Endothelial cell (in vitro differentiated cells): Measurements from ENCODE around the gene PTPN12. TPM values are rescaled to one million over a fixed set of nuclear protein-coding genes. Genes with fewer than 3 reads are reported as not detected.
A peak's percentile ranks its signal among the peaks of the same experiment; 100 is the strongest.

Experiments used
- DNase-seq: peaks from one replicate; pipeline ENCODE4 v3.0.0; 2021; ENCODE audit warnings: low spot score
- H3K27ac Mint-ChIP-seq: one replicate; pipeline ENCODE4 v1.8.0; 2021; ENCODE audit warnings: mixed read lengths, inconsistent platforms; ENCODE audit not compliant: unreplicated experiment
- H3K27me3 Mint-ChIP-seq: one replicate; pipeline ENCODE4 v1.8.0; 2021; ENCODE audit warnings: mild to moderate bottlenecking, moderate library complexity, mixed read lengths, inconsistent platforms; ENCODE audit not compliant: unreplicated experiment
- H3K36me3 Mint-ChIP-seq: one replicate; pipeline ENCODE4 v1.8.0; 2021; ENCODE audit warnings: mild to moderate bottlenecking, low read depth, mixed read lengths, inconsistent platforms; ENCODE audit not compliant: unreplicated experiment
- H3K4me1 Mint-ChIP-seq: one replicate; pipeline ENCODE4 v1.8.0; 2021; ENCODE audit warnings: mild to moderate bottlenecking, mixed read lengths, inconsistent platforms; ENCODE audit not compliant: unreplicated experiment
- H3K4me3 Mint-ChIP-seq: one replicate; pipeline ENCODE4 v1.8.0; 2021; ENCODE audit warnings: mild to moderate bottlenecking, mixed read lengths, inconsistent platforms; ENCODE audit not compliant: unreplicated experiment
- H3K9me3 Mint-ChIP-seq: one replicate; pipeline ENCODE4 v1.8.0; 2021; ENCODE audit warnings: mixed read lengths, inconsistent platforms; ENCODE audit not compliant: unreplicated experiment
- total RNA-seq: library from RNA; stranded (reverse); fragmentation: NEBNext Ultra II Directional; extraction: Animal tissue kit (Norgen Biotek cat#: 25700); gene quantifications from one replicate; pipeline ENCODE4 v1.2.1, GENCODE V29; 2021; ENCODE audit not compliant: unreplicated experiment
- TF ChIP-seq, protein P1 (sequence below): fragments of 200-600 bp; sonication (generic); IDR thresholded peaks from one replicate; pipeline ENCODE4 v1.5.0; 2021; ENCODE audit warnings: antibody characterized with exemption; ENCODE audit not compliant: unreplicated experiment

PTPN12 gene
- total RNA-seq, 1 donor from 2014 or later = 186 TPM

GRCh38 chr7:77661816-77662215 is 124.7 kb downstream of the PTPN12 start:
- Mint-ChIP-seq H3K4me1 (no peaks in the 10 kb centered on the region), H3K36me3 (peaks cover 18% of the 10 kb centered on the region), H3K9me3 (no peaks in the 10 kb centered on the region), H3K27ac (no peak overlapping the region), H3K27me3 (peaks cover 3% of the 10 kb centered on the region), H3K4me3 (no peak overlapping the region)
- TF ChIP-seq, protein P1, sequence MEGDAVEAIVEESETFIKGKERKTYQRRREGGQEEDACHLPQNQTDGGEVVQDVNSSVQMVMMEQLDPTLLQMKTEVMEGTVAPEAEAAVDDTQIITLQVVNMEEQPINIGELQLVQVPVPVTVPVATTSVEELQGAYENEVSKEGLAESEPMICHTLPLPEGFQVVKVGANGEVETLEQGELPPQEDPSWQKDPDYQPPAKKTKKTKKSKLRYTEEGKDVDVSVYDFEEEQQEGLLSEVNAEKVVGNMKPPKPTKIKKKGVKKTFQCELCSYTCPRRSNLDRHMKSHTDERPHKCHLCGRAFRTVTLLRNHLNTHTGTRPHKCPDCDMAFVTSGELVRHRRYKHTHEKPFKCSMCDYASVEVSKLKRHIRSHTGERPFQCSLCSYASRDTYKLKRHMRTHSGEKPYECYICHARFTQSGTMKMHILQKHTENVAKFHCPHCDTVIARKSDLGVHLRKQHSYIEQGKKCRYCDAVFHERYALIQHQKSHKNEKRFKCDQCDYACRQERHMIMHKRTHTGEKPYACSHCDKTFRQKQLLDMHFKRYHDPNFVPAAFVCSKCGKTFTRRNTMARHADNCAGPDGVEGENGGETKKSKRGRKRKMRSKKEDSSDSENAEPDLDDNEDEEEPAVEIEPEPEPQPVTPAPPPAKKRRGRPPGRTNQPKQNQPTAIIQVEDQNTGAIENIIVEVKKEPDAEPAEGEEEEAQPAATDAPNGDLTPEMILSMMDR = no peak
- DNase-seq = no peak

DNA sequence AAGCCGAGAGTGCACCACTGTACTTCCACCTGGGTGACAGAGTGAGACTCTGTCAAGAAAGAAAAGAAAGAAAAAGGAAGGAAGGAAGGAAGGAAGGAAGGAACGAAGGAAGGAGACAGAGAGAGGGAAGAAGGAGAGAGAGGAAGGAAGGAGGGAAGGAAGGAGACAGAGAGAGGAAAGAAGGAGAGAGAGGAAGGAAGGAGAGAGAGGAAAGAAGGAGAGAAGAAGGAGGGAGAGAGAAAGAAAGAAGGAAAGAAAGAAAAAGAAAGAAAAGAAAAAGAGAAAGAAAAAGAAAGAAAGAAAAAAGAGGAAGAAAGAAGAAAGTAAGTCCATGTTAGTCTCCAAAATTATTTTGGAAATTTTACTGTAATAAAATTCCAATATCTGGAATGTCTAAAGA is 125.8 kb downstream of the PTPN12 start:
- H3K9me3 Mint-ChIP-seq = no peaks in the 10 kb centered on the region
- H3K4me1 Mint-ChIP-seq = no peaks in the 10 kb centered on the region
- H3K27me3 Mint-ChIP-seq = peaks cover 3% of the 10 kb centered on the region
- peaks cover 28% of the 10 kb centered on the region for H3K36me3 Mint-ChIP-seq
- H3K4me3 Mint-ChIP-seq = no peak overlapping the region
- TF ChIP-seq, protein P1 = no peak
- H3K27ac Mint-ChIP-seq = no peak overlapping the region
- no peak for DNase-seq

DNA sequence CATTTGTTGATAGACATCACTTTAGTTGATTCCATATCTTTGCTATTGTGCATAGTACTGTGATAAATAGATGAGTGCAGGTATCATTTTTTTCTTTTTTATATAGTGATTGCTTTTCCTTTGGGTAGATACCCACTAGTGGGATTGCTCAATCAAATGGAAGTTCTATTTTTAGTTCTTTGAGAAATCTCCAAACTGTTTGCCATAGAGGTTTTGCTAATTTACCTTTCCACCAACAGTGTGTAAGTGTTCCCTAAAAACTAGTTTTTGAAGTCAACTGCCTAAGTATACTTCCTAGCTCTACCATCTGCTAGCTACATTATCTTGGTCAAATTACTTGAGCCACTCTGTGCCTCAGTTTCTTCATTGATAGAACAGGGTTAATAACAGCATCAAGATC is 127.6 kb downstream of the PTPN12 start:
- no peaks in the 10 kb centered on the region for H3K4me1 Mint-ChIP-seq
- H3K4me3 Mint-ChIP-seq = no peak overlapping the region
- no peaks in the 10 kb centered on the region for H3K9me3 Mint-ChIP-seq
- peaks cover 3% of the 10 kb centered on the region for H3K27me3 Mint-ChIP-seq
- DNase-seq = no peak
- peaks cover 31% of the 10 kb centered on the region for H3K36me3 Mint-ChIP-seq
- TF ChIP-seq, protein P1 = no peak
- no peak overlapping the region for H3K27ac Mint-ChIP-seq

GRCh38 chr7:77665161-77665560 is 128.1 kb downstream of the PTPN12 start:
- Mint-ChIP-seq H3K27me3 (peaks cover 3% of the 10 kb centered on the region), H3K27ac (no peak overlapping the region), H3K4me3 (peak overlapping the region; percentile 68), H3K9me3 (no peaks in the 10 kb centered on the region), H3K4me1 (no peaks in the 10 kb centered on the region), H3K36me3 (peaks cover 31% of the 10 kb centered on the region)
- TF ChIP-seq, protein P1 = no peak
- no peak for DNase-seq

- H3K27ac Mint-ChIP-seq = peak overlapping the region; percentile 49
- peaks cover 22% of the 10 kb centered on the region for H3K36me3 Mint-ChIP-seq
- no peak for DNase-seq
- no peak overlapping the region for H3K4me3 Mint-ChIP-seq
- no peaks in the 10 kb centered on the region for H3K4me1 Mint-ChIP-seq
- H3K9me3 Mint-ChIP-seq = no peaks in the 10 kb centered on the region
- TF ChIP-seq, protein P1 = no peak
- peaks cover 2% of the 10 kb centered on the region for H3K27me3 Mint-ChIP-seq
Measured at GRCh38 chr7:77667459-77668086, 130.5 kb downstream of the PTPN12 start.
